Measurements from ENCODE around the gene WDR54. TPM values are rescaled to one million over a fixed set of nuclear protein-coding genes. Genes with fewer than 3 reads are reported as not detected.
"Not testable (repeated sequence)": the region's sequence is repeated elsewhere in the genome, so short reads cannot be mapped to it uniquely, and the experiment has no call there.

The WDR54 gene
- polyA plus RNA-seq, 1 experiment = 14.5 TPM

DNA sequence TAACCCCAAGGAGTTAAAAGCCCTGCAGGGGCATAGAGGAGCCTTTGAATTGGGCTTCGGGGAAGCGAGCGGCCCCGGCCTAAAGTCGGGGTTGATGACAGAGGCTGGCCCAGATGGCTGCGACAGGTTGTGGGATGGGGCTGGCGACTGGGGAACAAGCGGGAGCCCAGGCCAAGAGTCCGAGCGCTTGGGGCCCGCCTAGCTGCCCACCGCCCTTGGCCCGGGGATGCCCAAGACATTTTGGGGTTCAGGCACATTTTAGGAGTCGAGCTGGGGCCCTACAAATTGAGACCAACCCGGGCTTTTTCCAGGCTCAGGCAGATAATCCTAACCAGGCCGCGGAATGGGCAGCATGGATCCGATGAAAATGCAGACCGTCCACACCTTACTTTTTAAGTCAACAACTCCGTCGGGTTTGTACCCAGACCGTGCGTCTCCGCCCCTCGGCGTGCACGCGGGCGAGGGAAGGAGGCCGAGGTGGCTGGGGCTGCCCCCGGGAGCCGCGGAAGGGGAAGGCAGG lies 19.7 kb downstream of the WDR54 start:
- POLR2A ChIA-PET = interaction anchor here (1.8 kb wide), 1 partner anchor 17 kb away, joined by 7 read pairs; the partner anchor contains the start of gene WBP1
- TF ChIP-seq, protein P1, sequence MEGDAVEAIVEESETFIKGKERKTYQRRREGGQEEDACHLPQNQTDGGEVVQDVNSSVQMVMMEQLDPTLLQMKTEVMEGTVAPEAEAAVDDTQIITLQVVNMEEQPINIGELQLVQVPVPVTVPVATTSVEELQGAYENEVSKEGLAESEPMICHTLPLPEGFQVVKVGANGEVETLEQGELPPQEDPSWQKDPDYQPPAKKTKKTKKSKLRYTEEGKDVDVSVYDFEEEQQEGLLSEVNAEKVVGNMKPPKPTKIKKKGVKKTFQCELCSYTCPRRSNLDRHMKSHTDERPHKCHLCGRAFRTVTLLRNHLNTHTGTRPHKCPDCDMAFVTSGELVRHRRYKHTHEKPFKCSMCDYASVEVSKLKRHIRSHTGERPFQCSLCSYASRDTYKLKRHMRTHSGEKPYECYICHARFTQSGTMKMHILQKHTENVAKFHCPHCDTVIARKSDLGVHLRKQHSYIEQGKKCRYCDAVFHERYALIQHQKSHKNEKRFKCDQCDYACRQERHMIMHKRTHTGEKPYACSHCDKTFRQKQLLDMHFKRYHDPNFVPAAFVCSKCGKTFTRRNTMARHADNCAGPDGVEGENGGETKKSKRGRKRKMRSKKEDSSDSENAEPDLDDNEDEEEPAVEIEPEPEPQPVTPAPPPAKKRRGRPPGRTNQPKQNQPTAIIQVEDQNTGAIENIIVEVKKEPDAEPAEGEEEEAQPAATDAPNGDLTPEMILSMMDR (IDR thresholded peaks at IDR 0.05; ENCODE audit: low read depth, low read length) = no peak
- Histone ChIP-seq H3K27ac (ENCODE audit: low read depth, low read length) (no peak overlapping the region), H3K27me3 (ENCODE audit: control insufficient read depth, insufficient read depth, low read length) (peaks cover 22% of the 10 kb centered on the region), H3K4me3 (ENCODE audit: low read depth, low read length) (no peak overlapping the region), H3K9me3 (ENCODE audit: control insufficient read depth, insufficient read depth, low read length) (peaks cover 11% of the 10 kb centered on the region; the same call in 1 of the 2 replicates)
- CTCF ChIA-PET = interaction anchor here (1.3 kb wide), 1 partner anchor 91 kb away, joined by 3 read pairs; no protein-coding TSS in a partner anchor
- DNase-seq (ENCODE audit: low read depth, low spot score) = no peak

DNA sequence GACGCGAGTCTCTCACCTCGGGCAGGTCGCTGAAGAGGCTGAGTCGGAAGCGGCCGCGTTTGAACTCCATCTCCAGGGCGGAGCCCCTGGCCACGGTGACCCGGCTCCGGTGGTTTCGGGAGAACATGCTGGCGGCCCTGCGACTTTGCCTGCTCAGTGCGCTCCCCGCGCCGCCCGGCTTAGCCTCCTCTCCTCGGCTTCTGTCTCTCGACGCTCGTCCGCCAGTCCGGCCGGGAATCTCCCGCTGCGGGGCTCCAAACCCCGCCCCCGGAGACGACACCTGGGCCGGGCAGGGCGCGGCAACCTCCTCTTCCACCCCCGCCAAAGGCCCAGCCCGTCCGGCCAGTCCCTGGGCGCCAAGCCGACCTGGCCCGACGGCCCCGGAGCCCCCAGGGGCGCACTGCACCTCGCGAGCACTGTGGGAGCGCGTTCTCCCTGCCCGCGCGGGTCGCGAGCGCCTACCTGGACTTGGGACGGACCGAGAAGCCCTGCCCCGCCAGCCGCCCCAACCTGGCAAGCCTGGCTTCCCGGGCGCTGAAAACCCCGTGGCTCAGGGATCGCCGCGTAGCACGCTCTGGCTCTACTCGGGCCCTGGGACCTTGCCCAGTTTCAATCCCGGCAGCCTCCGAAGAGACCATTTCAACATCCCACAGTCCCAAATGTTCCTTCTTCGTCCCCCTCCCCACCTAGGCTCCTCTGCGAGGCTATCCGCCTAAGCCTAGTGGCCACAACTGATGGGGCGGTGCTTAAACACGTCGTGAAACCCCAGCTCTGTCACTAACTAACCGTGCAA lies 20.4 kb downstream of the WDR54 start, which contains the start of gene RTKN:
TSS of gene RTKN (minus strand) at position 248 of the 793 bp plus-strand sequence. CDS start at position 127, 121 bp downstream.
- Histone ChIP-seq H3K4me3 (ENCODE audit: low read depth, low read length) (no peak within 1 kb of the TSS), H3K27me3 (ENCODE audit: control insufficient read depth, insufficient read depth, low read length) (peaks cover 22% of the 10 kb centered on the region), H3K27ac (ENCODE audit: low read depth, low read length) (no peak within 1 kb of the TSS), H3K9me3 (ENCODE audit: control insufficient read depth, insufficient read depth, low read length) (peaks cover 11% of the 10 kb centered on the region; the same call in 1 of the 2 replicates)
- no peak for DNase-seq (ENCODE audit: low read depth, low spot score)
- TF ChIP-seq, protein P1 (IDR thresholded peaks at IDR 0.05; ENCODE audit: low read depth, low read length) = no peak
- CTCF ChIA-PET = no interaction called here
- POLR2A ChIA-PET = no interaction called here

DNA sequence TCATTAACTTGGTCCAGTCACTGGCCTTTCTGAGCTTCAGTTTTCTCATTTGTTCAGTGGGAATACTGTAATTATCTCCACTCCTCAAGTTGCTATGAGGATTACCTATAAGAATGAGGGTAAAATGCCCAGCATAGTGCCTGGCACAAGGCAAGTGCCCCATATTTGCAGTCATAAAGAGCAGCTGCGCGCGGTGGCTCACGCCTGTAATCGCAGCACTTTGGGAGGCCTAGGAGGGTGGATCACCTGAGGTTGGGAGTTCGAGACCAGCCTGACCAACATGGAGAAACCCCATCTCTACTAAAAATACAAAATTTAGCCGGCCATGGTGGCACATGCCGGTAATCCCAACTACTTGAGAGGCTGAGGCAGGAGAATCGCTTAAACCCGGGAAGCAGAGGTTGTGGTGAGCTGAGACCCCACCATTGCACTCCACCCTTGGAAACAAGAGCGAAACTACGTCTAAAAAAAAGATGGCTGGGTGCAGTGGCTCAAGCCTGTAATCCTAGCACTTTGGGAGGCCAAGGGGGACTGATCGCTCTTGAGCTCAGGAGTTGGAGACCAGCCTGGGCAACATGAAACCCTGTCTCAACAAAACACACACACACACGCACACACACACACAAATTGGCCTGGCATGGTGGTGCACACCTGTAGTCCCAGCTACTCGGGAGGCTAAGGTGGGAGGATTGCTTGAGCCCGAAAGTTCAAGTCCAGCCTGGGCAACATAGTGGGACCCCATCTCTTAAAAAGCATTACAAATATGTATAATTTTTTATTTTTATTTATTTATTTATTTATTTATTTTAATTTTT lies 21.2 kb downstream of the WDR54 start:
- H3K27ac ChIP-seq (ENCODE audit: low read depth, low read length); CTCF ChIA-PET: not testable (repeated sequence)

DNA sequence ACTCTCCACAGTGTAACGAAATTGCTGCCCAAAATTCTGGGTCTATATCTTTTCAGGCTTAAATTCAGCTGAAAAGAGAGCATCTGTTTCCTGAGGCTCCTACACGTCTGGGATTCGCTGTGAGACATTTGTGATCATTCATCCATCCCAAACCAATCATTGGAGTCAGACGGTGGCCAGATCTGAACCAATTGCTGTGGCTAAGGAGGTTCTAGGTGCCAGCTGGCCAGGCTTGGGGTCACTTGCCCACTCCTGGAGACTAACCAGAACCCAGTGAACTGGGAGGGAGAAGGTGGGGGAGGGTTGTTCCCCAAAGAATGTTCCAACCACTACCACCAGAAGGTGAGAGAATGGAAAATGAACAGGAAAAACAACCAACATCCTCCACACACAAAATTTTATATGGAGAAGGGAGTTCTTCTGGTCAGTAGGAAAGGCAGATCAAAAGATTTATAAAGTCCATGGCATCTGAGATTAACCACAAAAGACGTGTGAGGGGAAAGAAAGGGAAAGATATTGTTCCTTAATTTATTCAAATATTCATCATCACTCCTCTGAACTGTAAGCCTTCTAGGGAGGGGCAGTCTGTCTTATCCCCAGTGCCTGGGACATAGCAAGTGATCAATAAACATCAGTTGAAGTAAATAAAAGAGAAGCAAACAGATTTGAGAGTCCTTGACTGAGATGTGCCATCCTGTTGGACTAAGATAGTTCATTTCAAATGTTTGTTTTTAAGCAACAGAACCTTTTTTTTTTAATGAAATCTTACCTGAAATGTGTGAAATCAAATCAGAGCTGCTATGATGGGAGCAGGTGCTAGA lies 23.2 kb downstream of the WDR54 start:
- Histone ChIP-seq H3K27ac (ENCODE audit: low read depth, low read length) (no peak overlapping the region), H3K27me3 (ENCODE audit: control insufficient read depth, insufficient read depth, low read length) (peaks cover 22% of the 10 kb centered on the region), H3K9me3 (ENCODE audit: control insufficient read depth, insufficient read depth, low read length) (peaks cover 11% of the 10 kb centered on the region; the same call in 1 of the 2 replicates), H3K4me3 (ENCODE audit: low read depth, low read length) (no peak overlapping the region)
- TF ChIP-seq, protein P1 (IDR thresholded peaks at IDR 0.05; ENCODE audit: low read depth, low read length) = no peak
- no peak for DNase-seq (ENCODE audit: low read depth, low spot score)
- ChIA-PET CTCF (interaction anchor here (0.9 to 1.5 kb wide), 2 partner anchors 21 to 110 kb away, joined by 3 read pairs; partner anchors contain the start of gene MOGS), POLR2A (no interaction called here)

More for the DNA sequence above, 21.2 kb downstream of the WDR54 start:
- DNase-seq (ENCODE audit: low read depth, low spot score); POLR2A ChIA-PET; H3K4me3 ChIP-seq (ENCODE audit: low read depth, low read length): not testable (repeated sequence)
- peaks cover 22% of the 10 kb centered on the region for H3K27me3 ChIP-seq (ENCODE audit: control insufficient read depth, insufficient read depth, low read length)
- peaks cover 11% of the 10 kb centered on the region; the same call in 1 of the 2 replicates for H3K9me3 ChIP-seq (ENCODE audit: control insufficient read depth, insufficient read depth, low read length)

Measured in AG04450 (cell line).